HEK293 (cell line): ENCODE data around the gene PRCD.

Experiments
- CTCF ChIA-PET: fragments of 350-600 bp; formaldehyde crosslinking; extraction: SDS; loops from one replicate; lab custom pipeline; 2021; ENCODE audit warnings: antibody characterized with exemption; lab: Yijun Ruan, JAX
- POLR2A ChIA-PET: fragments of 300-600 bp; formaldehyde crosslinking; extraction: SDS; loops from one replicate; lab custom pipeline; 2020; ENCODE audit warnings: antibody characterized with exemption, inconsistent platforms; lab: Yijun Ruan, JAX
- H3K27ac ChIP-seq: fragments of 200-500 bp; sonication (Bioruptor generic); 2 replicates; pipeline ENCODE4 v1.5.1; 2014; ENCODE audit warnings: low read depth, low read length, control low read depth, inconsistent platforms; ENCODE audit errors: extremely low read depth
- H3K36me3 ChIP-seq, 2 experiments: fragments of 200-500 bp in 1 of 2; sonication (Bioruptor generic) in 1 of 2; 1 replicate in 1 of 2; 2 replicates in 1 of 2; pipeline ENCODE4 v1.5.1; 2014 to 2017; ENCODE audit warnings: inconsistent platforms in 2 of 2, low read length in 2 of 2; ENCODE audit not compliant: control insufficient read depth in 2 of 2, insufficient read depth in 1 of 2
- H3K4me1 ChIP-seq: fragments of 200-500 bp; sonication (Bioruptor generic); 2 replicates; pipeline ENCODE4 v1.5.1; 2014; ENCODE audit warnings: mild to moderate bottlenecking, low read length, inconsistent platforms; ENCODE audit not compliant: control insufficient read depth, insufficient read depth
- H3K4me3 ChIP-seq: 2 replicates; pipeline ENCODE4 v1.5.1; 2011; ENCODE audit warnings: low read depth, mild to moderate bottlenecking, control low read depth, low read length, moderate library complexity
- H3K9me3 ChIP-seq: fragments of 200-500 bp; sonication (Bioruptor generic); 2 replicates; pipeline ENCODE4 v1.5.1; 2014; ENCODE audit warnings: low read depth, low read length, inconsistent platforms; ENCODE audit not compliant: control insufficient read depth, insufficient read depth
- KLF10 ChIP-seq: fragments of 450-650 bp; IDR thresholded peaks from 2 replicates; pipeline ENCODE4 v1.5.1; 2018; ENCODE audit warnings: missing biosample characterization, mild to moderate bottlenecking, missing genetic modification characterization
- OSR2 ChIP-seq: fragments of 450-650 bp; formaldehyde crosslinking; IDR thresholded peaks from 2 replicates; pipeline ENCODE4 v1.5.1; 2016; ENCODE audit warnings: missing biosample characterization, missing genetic modification characterization
- SCRT2 ChIP-seq: fragments of 450-650 bp; formaldehyde crosslinking; IDR thresholded peaks from 2 replicates; pipeline ENCODE4 v1.5.1; 2016; ENCODE audit warnings: missing biosample characterization, missing genetic modification characterization
- WT1 ChIP-seq: fragments of 450-650 bp; formaldehyde crosslinking; IDR thresholded peaks from 2 replicates; pipeline ENCODE4 v1.5.1; 2016; ENCODE audit warnings: missing biosample characterization, missing genetic modification characterization
- ZBTB20 ChIP-seq: fragments of 450-650 bp; formaldehyde crosslinking; IDR thresholded peaks from 2 replicates; pipeline ENCODE4 v1.5.1; 2016; ENCODE audit warnings: missing biosample characterization, missing genetic modification characterization
- ZBTB8A ChIP-seq: fragments of 450-650 bp; formaldehyde crosslinking; IDR thresholded peaks from 2 replicates; pipeline ENCODE4 v1.5.1; 2016; ENCODE audit warnings: missing biosample characterization, missing genetic modification characterization
- ZFHX2 ChIP-seq: fragments of 450-650 bp; formaldehyde crosslinking; conservative IDR thresholded peaks from 2 replicates; pipeline ENCODE4 v1.5.1; 2016; ENCODE audit warnings: missing biosample characterization, missing genetic modification characterization
- ZFP41 ChIP-seq: fragments of 450-650 bp; formaldehyde crosslinking; IDR thresholded peaks from 2 replicates; pipeline ENCODE4 v1.5.1; 2016; ENCODE audit warnings: missing biosample characterization, missing genetic modification characterization, borderline replicate concordance
- ZNF10 ChIP-seq: fragments of 450-650 bp; formaldehyde crosslinking; IDR thresholded peaks from 2 replicates; pipeline ENCODE4 v1.5.1; 2017; ENCODE audit warnings: missing biosample characterization, missing genetic modification characterization
- ZNF248 ChIP-seq: fragments of 450-650 bp; formaldehyde crosslinking; IDR thresholded peaks from 2 replicates; pipeline ENCODE4 v1.5.1; 2017; ENCODE audit warnings: missing biosample characterization, missing genetic modification characterization
- ZNF302 ChIP-seq: fragments of 450-650 bp; formaldehyde crosslinking; IDR thresholded peaks from 2 replicates; pipeline ENCODE4 v1.5.1; 2016; ENCODE audit warnings: missing biosample characterization, missing genetic modification characterization, low read depth
- ZNF335 ChIP-seq: fragments of 450-650 bp; formaldehyde crosslinking; conservative IDR thresholded peaks from 2 replicates; pipeline ENCODE4 v1.5.1; 2016; ENCODE audit warnings: missing biosample characterization, missing genetic modification characterization
- ZNF596 ChIP-seq: fragments of 450-650 bp; IDR thresholded peaks from 2 replicates; pipeline ENCODE4 v1.5.0; 2018; ENCODE audit warnings: missing biosample characterization, mild to moderate bottlenecking, missing genetic modification characterization, moderate library complexity
- ZNF600 ChIP-seq: fragments of 450-650 bp; formaldehyde crosslinking; IDR thresholded peaks from 2 replicates; pipeline ENCODE4 v1.5.1; 2016; ENCODE audit warnings: missing biosample characterization, missing genetic modification characterization
- ZNF768 ChIP-seq: fragments of 450-650 bp; formaldehyde crosslinking; IDR thresholded peaks from 2 replicates; pipeline ENCODE4 v1.5.1; 2018; ENCODE audit warnings: missing biosample characterization, mild to moderate bottlenecking, missing genetic modification characterization
- ZSCAN23 ChIP-seq: fragments of 450-650 bp; formaldehyde crosslinking; IDR thresholded peaks from 2 replicates; pipeline ENCODE4 v1.5.1; 2016; ENCODE audit warnings: missing biosample characterization, missing genetic modification characterization
- TF ChIP-seq, protein P1 (sequence below): fragments of 450-650 bp; formaldehyde crosslinking; conservative IDR thresholded peaks from 2 replicates; pipeline ENCODE4 v1.5.1; 2016; ENCODE audit warnings: low read depth, missing biosample characterization, missing genetic modification characterization
- TF ChIP-seq, protein P2 (sequence below): fragments of 450-650 bp; formaldehyde crosslinking; IDR thresholded peaks from 2 replicates; pipeline ENCODE4 v1.5.1; 2017; ENCODE audit warnings: missing biosample characterization, missing genetic modification characterization
- TF ChIP-seq, protein P3 (sequence below): fragments of 450-650 bp; formaldehyde crosslinking; IDR thresholded peaks from 2 replicates; pipeline ENCODE4 v1.5.1; 2016; ENCODE audit warnings: missing biosample characterization, missing genetic modification characterization
- TF ChIP-seq, protein P4 (sequence below): fragments of 450-650 bp; formaldehyde crosslinking; IDR thresholded peaks from 2 replicates; pipeline ENCODE4 v1.5.1; 2017; ENCODE audit warnings: missing biosample characterization, missing genetic modification characterization

PRCD gene

DNA sequence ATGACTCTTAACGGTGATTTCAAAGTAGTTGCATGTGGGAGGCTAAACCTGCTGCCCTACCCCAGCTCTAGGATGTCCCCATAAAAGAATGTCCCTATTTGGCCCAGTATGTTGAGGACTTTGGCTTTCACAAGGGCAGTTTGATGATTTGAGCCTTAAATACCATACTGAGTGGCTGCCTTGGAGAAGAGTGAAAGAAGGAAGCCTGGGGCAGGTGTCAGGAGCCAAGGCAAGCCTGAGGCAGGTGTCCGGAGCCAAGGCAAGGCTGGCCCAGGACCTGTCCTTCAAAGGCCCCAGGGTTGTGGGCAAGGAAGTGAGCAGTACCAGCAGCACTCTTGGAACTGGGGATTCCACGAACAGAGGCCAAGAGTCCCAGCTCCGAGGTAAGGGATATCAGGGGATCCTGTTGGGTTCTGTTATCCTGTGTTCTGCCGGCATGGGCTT, 27.2 kb downstream of the PRCD start:
- Histone ChIP-seq H3K27ac (0 out of 2 replicates have a peak overlapping the region, but pooled peaks have one; percentile 19), H3K9me3 (no peaks in the 10 kb centered on the region), H3K4me3 (no peak overlapping the region), H3K4me1 (no peaks in the 10 kb centered on the region), H3K36me3 (peaks cover 17 to 54% of the 10 kb centered on the region in 2 experiments)
- TF ChIP-seq ZNF600 (tag by site-specific recombination): 0 out of 2 replicates have a peak, but pooled peaks have one; percentile 11
- TF ChIP-seq, protein P1, sequence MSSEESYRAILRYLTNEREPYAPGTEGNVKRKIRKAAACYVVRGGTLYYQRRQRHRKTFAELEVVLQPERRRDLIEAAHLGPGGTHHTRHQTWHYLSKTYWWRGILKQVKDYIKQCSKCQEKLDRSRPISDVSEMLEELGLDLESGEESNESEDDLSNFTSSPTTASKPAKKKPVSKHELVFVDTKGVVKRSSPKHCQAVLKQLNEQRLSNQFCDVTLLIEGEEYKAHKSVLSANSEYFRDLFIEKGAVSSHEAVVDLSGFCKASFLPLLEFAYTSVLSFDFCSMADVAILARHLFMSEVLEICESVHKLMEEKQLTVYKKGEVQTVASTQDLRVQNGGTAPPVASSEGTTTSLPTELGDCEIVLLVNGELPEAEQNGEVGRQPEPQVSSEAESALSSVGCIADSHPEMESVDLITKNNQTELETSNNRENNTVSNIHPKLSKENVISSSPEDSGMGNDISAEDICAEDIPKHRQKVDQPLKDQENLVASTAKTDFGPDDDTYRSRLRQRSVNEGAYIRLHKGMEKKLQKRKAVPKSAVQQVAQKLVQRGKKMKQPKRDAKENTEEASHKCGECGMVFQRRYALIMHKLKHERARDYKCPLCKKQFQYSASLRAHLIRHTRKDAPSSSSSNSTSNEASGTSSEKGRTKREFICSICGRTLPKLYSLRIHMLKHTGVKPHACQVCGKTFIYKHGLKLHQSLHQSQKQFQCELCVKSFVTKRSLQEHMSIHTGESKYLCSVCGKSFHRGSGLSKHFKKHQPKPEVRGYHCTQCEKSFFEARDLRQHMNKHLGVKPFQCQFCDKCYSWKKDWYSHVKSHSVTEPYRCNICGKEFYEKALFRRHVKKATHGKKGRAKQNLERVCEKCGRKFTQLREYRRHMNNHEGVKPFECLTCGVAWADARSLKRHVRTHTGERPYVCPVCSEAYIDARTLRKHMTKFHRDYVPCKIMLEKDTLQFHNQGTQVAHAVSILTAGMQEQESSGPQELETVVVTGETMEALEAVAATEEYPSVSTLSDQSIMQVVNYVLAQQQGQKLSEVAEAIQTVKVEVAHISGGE (tag by site-specific recombination): no peak
- CTCF ChIA-PET: interaction anchor here (1.1 to 3.3 kb wide), 7 partner anchors 8 to 114 kb away, joined by 3 to 25 read pairs (median 6); no protein-coding TSS in a partner anchor
- POLR2A ChIA-PET: interaction anchor here (0.6 to 2.3 kb wide), 14 partner anchors 9 to 144 kb away, joined by 3 to 20 read pairs (median 5); partner anchors contain the start of genes ST6GALNAC1 and ST6GALNAC2

DNA sequence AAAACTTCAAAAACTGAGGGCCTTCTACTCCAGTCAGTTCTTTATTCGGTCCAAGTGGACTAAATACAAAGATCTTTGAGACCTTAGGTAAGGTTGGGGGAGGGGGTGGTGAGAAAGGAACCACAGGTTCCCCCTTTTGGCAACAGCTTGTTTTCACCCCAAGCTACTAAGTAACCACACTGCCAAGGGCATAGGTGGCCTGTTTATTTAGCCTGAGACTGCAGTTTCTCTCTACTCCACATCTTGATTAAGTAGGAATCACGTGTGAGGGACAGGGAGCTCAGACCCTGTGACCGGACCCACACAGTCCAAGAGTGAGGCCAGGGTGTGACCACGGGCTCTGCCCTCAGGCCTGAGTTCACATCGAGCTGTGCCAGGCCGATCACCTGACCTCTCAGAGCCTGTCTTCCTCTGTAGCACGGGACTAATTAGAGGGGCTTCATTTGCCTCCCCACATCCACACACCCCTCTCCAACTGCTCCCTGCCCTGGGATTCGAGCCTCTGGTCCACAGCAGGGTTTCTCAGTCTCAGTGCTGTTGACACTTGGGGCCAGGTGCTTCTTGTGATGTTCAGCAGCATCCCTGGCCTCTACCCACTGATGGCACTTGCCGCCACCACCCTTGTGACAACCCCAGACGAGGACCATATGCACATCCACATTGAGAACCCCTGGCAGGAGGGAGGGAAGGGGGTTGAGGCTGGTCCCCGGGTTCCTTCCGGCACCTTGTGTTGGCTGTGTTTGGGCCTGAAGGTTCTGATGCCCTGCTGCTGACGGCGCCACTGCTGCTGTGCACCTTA, 28.0 kb downstream of the PRCD start:
- POLR2A ChIA-PET: interaction anchor here (0.8 to 2.3 kb wide), 11 partner anchors 8 to 113 kb away, joined by 3 to 20 read pairs (median 4); partner anchors contain the start of genes ST6GALNAC1 and ST6GALNAC2
- CTCF ChIA-PET: interaction anchor here (0.7 to 3.3 kb wide), 10 partner anchors 11 to 114 kb away, joined by 3 to 25 read pairs (median 5); partner anchors contain the start of gene ST6GALNAC2
- H3K9me3 ChIP-seq: no peaks in the 10 kb centered on the region
- TF ChIP-seq SCRT2 (tag by site-specific recombination): peak; percentile 33; the same call in 1 of the 2 replicates
- TF ChIP-seq ZNF335 (tag by site-specific recombination): peak; percentile 29; the same call in 1 of the 2 replicates
- TF ChIP-seq ZBTB20 (tag by site-specific recombination): peak; percentile 41; the same call in 1 of the 2 replicates
- 0 out of 2 replicates have a peak, but pooled peaks have one; percentile 29 for TF ChIP-seq ZNF10 (tag by site-specific recombination)
- TF ChIP-seq ZNF600 (tag by site-specific recombination): peak; percentile 22
- no peak for TF ChIP-seq ZNF302 (tag by site-specific recombination)
- TF ChIP-seq ZNF768 (tag by site-specific recombination): peak; percentile 78; the same call in 1 of the 2 replicates
- TF ChIP-seq ZSCAN23 (tag by site-specific recombination): no peak
- TF ChIP-seq, protein P2, sequence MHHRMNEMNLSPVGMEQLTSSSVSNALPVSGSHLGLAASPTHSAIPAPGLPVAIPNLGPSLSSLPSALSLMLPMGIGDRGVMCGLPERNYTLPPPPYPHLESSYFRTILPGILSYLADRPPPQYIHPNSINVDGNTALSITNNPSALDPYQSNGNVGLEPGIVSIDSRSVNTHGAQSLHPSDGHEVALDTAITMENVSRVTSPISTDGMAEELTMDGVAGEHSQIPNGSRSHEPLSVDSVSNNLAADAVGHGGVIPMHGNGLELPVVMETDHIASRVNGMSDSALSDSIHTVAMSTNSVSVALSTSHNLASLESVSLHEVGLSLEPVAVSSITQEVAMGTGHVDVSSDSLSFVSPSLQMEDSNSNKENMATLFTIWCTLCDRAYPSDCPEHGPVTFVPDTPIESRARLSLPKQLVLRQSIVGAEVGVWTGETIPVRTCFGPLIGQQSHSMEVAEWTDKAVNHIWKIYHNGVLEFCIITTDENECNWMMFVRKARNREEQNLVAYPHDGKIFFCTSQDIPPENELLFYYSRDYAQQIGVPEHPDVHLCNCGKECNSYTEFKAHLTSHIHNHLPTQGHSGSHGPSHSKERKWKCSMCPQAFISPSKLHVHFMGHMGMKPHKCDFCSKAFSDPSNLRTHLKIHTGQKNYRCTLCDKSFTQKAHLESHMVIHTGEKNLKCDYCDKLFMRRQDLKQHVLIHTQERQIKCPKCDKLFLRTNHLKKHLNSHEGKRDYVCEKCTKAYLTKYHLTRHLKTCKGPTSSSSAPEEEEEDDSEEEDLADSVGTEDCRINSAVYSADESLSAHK (tag by site-specific recombination): 0 out of 2 replicates have a peak, but pooled peaks have one; percentile 17
- 0 out of 2 replicates have a peak, but pooled peaks have one; percentile 8 for TF ChIP-seq OSR2 (tag by site-specific recombination)
- TF ChIP-seq, all 188 proteins: peak for 8
- Histone ChIP-seq H3K36me3 (peaks cover 17 to 47% of the 10 kb centered on the region in 2 experiments), H3K27ac (0 out of 2 replicates have a peak overlapping the region, but pooled peaks have one; percentile 5), H3K4me1 (no peaks in the 10 kb centered on the region), H3K4me3 (no peak overlapping the region)

DNA sequence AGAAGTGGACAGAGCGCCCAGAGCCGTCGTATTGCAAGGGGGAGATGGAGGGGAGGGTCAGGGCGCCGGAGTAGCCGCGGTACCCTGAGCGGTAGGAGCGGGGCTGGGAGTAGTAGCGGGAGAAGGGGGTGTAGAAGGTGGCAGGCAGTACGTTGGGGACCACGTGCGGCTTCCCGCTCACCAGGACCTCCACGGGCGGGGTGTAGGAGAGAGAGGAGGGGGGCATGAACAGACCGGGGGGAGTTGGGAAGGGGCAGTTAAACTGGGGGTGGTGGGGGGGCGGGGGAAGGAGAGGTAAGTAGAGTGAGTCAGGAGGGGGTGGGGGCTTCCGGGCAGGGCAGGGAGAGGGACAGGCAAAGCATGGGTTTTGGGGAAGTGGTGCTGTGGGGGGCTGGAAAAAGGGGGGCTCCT, 29.0 kb downstream of the PRCD start:
- no peak for TF ChIP-seq ZFHX2
- TF ChIP-seq, protein P3, sequence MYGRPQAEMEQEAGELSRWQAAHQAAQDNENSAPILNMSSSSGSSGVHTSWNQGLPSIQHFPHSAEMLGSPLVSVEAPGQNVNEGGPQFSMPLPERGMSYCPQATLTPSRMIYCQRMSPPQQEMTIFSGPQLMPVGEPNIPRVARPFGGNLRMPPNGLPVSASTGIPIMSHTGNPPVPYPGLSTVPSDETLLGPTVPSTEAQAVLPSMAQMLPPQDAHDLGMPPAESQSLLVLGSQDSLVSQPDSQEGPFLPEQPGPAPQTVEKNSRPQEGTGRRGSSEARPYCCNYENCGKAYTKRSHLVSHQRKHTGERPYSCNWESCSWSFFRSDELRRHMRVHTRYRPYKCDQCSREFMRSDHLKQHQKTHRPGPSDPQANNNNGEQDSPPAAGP (tag by site-specific recombination): no peak
- TF ChIP-seq, protein P4, sequence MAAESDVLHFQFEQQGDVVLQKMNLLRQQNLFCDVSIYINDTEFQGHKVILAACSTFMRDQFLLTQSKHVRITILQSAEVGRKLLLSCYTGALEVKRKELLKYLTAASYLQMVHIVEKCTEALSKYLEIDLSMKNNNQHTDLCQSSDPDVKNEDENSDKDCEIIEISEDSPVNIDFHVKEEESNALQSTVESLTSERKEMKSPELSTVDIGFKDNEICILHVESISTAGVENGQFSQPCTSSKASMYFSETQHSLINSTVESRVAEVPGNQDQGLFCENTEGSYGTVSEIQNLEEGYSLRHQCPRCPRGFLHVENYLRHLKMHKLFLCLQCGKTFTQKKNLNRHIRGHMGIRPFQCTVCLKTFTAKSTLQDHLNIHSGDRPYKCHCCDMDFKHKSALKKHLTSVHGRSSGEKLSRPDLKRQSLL (tag by site-specific recombination): 0 out of 2 replicates have a peak, but pooled peaks have one; percentile 19
- TF ChIP-seq ZNF596 (tag by site-specific recombination): no peak
- no peak for TF ChIP-seq ZBTB8A (tag by site-specific recombination)
- no peak for TF ChIP-seq KLF10 (tag by site-specific recombination)
- TF ChIP-seq ZNF248 (tag by site-specific recombination): no peak
- TF ChIP-seq WT1 (tag by site-specific recombination): peak; percentile 36; the same call in 1 of the 2 replicates
- TF ChIP-seq ZFP41 (tag by site-specific recombination): no peak
- TF ChIP-seq, all 188 proteins: peak for 2
- ChIA-PET POLR2A (interaction anchor here (1.2 to 2.1 kb wide), 3 partner anchors 10 to 112 kb away, joined by 3 to 5 read pairs (median 4); no protein-coding TSS in a partner anchor), CTCF (interaction anchor here (1.0 to 3.3 kb wide), 4 partner anchors 12 to 55 kb away, joined by 5 to 25 read pairs (median 12); partner anchors contain the start of gene ST6GALNAC2)
- H3K4me1 ChIP-seq: no peaks in the 10 kb centered on the region
- no peak overlapping the region for H3K4me3 ChIP-seq
- H3K36me3 ChIP-seq: peaks cover 15 to 38% of the 10 kb centered on the region in 2 experiments
- no peaks in the 10 kb centered on the region for H3K9me3 ChIP-seq
- H3K27ac ChIP-seq: no peak overlapping the region
